Measurements from ENCODE around the gene SNRPB. TPM values are rescaled to one million over a fixed set of nuclear protein-coding genes. Genes with fewer than 3 reads are reported as not detected.
"Not testable (repeated sequence)": the region's sequence is repeated elsewhere in the genome, so short reads cannot be mapped to it uniquely, and the experiment has no call there.

SNRPB gene
- total RNA-seq, 1 donor from 2014 or later: 86.1 TPM

- Histone ChIP-seq H3K9me3 (ENCODE audit: control insufficient read depth in 3 of 3, low read length in 3 of 3) (no peaks in the 10 kb centered on the region), H3K4me1 (ENCODE audit: control insufficient read depth in 3 of 3, insufficient read depth in 3 of 3, low read length in 3 of 3) (peaks cover 10 to 15% (median 13%) of the 10 kb centered on the region in 3 donors), H3K36me3 (ENCODE audit: control insufficient read depth in 3 of 3, insufficient read depth in 3 of 3, low read length in 3 of 3) (no peaks in the 10 kb centered on the region), H3K4me3 (ENCODE audit: low read length in 3 of 3) (peak overlapping the region; percentile 96 to 99 (median 98)), H3K27me3 (ENCODE audit: control insufficient read depth in 3 of 3, insufficient read depth in 3 of 3, low read length in 3 of 3) (no peaks in the 10 kb centered on the region), H3K9ac (ENCODE audit: low read depth in 1 of 3, low read length in 3 of 3) (peak overlapping the region; percentile 93 to 98 (median 96)), H3K27ac (ENCODE audit: low read depth, low read length) (peak overlapping the region; percentile 87)
Observed at GRCh38 chr20:2507875-2508630, 37.5 kb upstream of the SNRPB start.

DNA sequence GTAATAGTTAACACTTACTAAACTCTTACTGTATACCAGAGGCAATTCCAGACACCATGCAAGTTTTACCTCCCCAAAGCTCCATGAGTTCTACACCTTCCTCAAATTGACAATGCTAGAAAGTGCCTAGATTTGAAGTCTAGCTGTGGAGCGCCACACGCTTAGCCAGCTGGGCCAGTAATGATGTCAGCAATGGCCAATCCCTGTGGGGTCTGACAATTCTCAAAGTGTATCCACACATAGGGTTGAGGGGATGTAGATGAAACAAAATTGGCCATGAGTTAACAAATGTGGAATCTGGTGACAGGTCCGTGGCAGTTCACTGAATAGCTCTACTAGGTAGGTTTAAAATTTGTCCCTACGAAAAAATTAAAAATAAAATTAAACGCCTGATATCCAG lies 36.9 kb upstream of the SNRPB start:
- Histone ChIP-seq H3K9ac (ENCODE audit: low read depth in 1 of 3, low read length in 3 of 3) (peak overlapping the region in 2 of 3 donors; percentile 93 to 96), H3K27me3 (ENCODE audit: control insufficient read depth in 3 of 3, insufficient read depth in 3 of 3, low read length in 3 of 3) (no peaks in the 10 kb centered on the region), H3K27ac (ENCODE audit: low read depth, low read length) (peak overlapping the region; percentile 87), H3K9me3 (ENCODE audit: control insufficient read depth in 3 of 3, low read length in 3 of 3) (no peaks in the 10 kb centered on the region), H3K4me1 (ENCODE audit: control insufficient read depth in 3 of 3, insufficient read depth in 3 of 3, low read length in 3 of 3) (peaks cover 10 to 15% (median 13%) of the 10 kb centered on the region in 3 donors), H3K4me3 (ENCODE audit: low read length in 3 of 3) (peak overlapping the region in 2 of 3 donors; percentile 9 to 99), H3K36me3 (ENCODE audit: control insufficient read depth in 3 of 3, insufficient read depth in 3 of 3, low read length in 3 of 3) (no peaks in the 10 kb centered on the region)

GRCh38 chr20:2506426-2506825 lies 35.8 kb upstream of the SNRPB start:
- H3K4me1 ChIP-seq (ENCODE audit: control insufficient read depth in 3 of 3, insufficient read depth in 3 of 3, low read length in 3 of 3): peaks cover 10 to 15% (median 13%) of the 10 kb centered on the region in 3 donors
- H3K4me3 ChIP-seq (ENCODE audit: low read length in 3 of 3): not testable (repeated sequence)

GRCh38 chr20:2504803-2505202 lies 34.2 kb upstream of the SNRPB start:
- not testable (repeated sequence) for H3K27ac ChIP-seq (ENCODE audit: low read depth, low read length); H3K9me3 ChIP-seq (ENCODE audit: control insufficient read depth in 3 of 3, low read length in 3 of 3); H3K36me3 ChIP-seq (ENCODE audit: control insufficient read depth in 3 of 3, insufficient read depth in 3 of 3, low read length in 3 of 3); H3K27me3 ChIP-seq (ENCODE audit: control insufficient read depth in 3 of 3, insufficient read depth in 3 of 3, low read length in 3 of 3); H3K4me3 ChIP-seq (ENCODE audit: low read length in 3 of 3); H3K9ac ChIP-seq (ENCODE audit: low read depth in 1 of 3, low read length in 3 of 3)
- H3K4me1 ChIP-seq (ENCODE audit: control insufficient read depth in 3 of 3, insufficient read depth in 3 of 3, low read length in 3 of 3): peaks cover 10 to 15% (median 13%) of the 10 kb centered on the region in 3 donors

More at GRCh38 chr20:2506426-2506825, 35.8 kb upstream of the SNRPB start:
- not testable (repeated sequence) for H3K36me3 ChIP-seq (ENCODE audit: control insufficient read depth in 3 of 3, insufficient read depth in 3 of 3, low read length in 3 of 3); H3K9me3 ChIP-seq (ENCODE audit: control insufficient read depth in 3 of 3, low read length in 3 of 3); H3K9ac ChIP-seq (ENCODE audit: low read depth in 1 of 3, low read length in 3 of 3); H3K27me3 ChIP-seq (ENCODE audit: control insufficient read depth in 3 of 3, insufficient read depth in 3 of 3, low read length in 3 of 3); H3K27ac ChIP-seq (ENCODE audit: low read depth, low read length)

DNA sequence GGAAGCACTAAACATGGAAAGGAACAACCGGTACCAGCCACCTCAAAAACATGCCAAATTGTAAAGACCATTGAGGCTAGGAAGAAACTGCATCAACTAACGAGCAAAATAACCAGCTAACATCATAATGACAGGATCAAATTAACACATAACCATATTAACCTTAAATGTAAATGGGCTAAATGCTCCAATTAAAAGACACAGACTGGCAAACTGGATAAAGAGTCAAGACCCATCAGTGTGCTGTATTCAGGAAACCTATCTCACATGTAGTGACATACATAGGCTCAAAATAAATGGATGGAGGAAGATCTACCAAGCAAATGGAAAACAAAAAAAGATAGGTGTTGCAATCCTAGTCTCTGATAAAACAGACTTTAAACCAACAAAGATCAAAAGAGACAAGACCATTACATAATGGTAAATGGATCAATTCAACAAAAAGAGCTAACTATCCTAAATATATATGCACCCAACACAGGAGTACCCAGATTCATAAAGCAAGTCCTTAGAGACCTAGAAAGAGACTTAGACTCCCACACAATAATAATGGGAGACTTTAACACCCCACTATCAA lies 32.3 kb upstream of the SNRPB start:
- H3K36me3 ChIP-seq (ENCODE audit: control insufficient read depth in 3 of 3, insufficient read depth in 3 of 3, low read length in 3 of 3): peaks cover 9 to 21% (median 12%) of the 10 kb centered on the region in 3 donors
- H3K27ac ChIP-seq (ENCODE audit: low read depth, low read length); H3K4me1 ChIP-seq (ENCODE audit: control insufficient read depth in 3 of 3, insufficient read depth in 3 of 3, low read length in 3 of 3); H3K4me3 ChIP-seq (ENCODE audit: low read length in 3 of 3); H3K9me3 ChIP-seq (ENCODE audit: control insufficient read depth in 3 of 3, low read length in 3 of 3); H3K9ac ChIP-seq (ENCODE audit: low read depth in 1 of 3, low read length in 3 of 3); H3K27me3 ChIP-seq (ENCODE audit: control insufficient read depth in 3 of 3, insufficient read depth in 3 of 3, low read length in 3 of 3): not testable (repeated sequence)

DNA sequence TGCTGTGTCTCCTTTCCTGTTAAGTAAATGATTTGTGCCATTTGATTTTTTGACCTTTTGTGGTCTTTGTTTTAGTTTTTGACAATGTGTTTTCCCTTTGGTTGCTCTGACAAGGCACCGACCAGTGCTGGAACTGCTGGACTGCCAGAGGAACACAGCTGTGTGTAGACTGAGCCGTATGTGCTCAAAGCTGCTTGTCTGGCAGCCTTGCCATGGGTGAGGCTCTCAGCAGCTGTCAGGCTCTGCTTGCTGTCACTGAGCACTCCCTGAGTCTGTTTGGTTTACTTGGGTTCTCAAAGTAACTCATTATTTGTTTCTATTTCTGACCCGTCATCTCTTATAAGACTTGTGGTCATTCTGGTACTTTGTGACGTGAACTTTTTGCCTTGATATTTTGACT lies 15.1 kb upstream of the SNRPB start:
- Histone ChIP-seq H3K4me3 (ENCODE audit: low read length in 3 of 3) (no peak overlapping the region), H3K4me1 (ENCODE audit: control insufficient read depth in 3 of 3, insufficient read depth in 3 of 3, low read length in 3 of 3) (no peaks in the 10 kb centered on the region), H3K36me3 (ENCODE audit: control insufficient read depth in 3 of 3, insufficient read depth in 3 of 3, low read length in 3 of 3) (peaks cover 30 to 69% (median 55%) of the 10 kb centered on the region in 3 donors), H3K27ac (ENCODE audit: low read depth, low read length) (no peak overlapping the region), H3K9me3 (ENCODE audit: control insufficient read depth in 3 of 3, low read length in 3 of 3) (no peaks in the 10 kb centered on the region), H3K27me3 (ENCODE audit: control insufficient read depth in 3 of 3, insufficient read depth in 3 of 3, low read length in 3 of 3) (no peaks in the 10 kb centered on the region), H3K9ac (ENCODE audit: low read depth in 1 of 3, low read length in 3 of 3) (no peak overlapping the region)

GRCh38 chr20:2485080-2485479 lies 14.5 kb upstream of the SNRPB start:
- Histone ChIP-seq H3K4me1 (ENCODE audit: control insufficient read depth in 3 of 3, insufficient read depth in 3 of 3, low read length in 3 of 3) (no peaks in the 10 kb centered on the region), H3K36me3 (ENCODE audit: control insufficient read depth in 3 of 3, insufficient read depth in 3 of 3, low read length in 3 of 3) (peaks cover 30 to 71% (median 52%) of the 10 kb centered on the region in 3 donors), H3K9me3 (ENCODE audit: control insufficient read depth in 3 of 3, low read length in 3 of 3) (no peaks in the 10 kb centered on the region), H3K9ac (ENCODE audit: low read depth in 1 of 3, low read length in 3 of 3) (no peak overlapping the region), H3K27me3 (ENCODE audit: control insufficient read depth in 3 of 3, insufficient read depth in 3 of 3, low read length in 3 of 3) (no peaks in the 10 kb centered on the region), H3K27ac (ENCODE audit: low read depth, low read length) (no peak overlapping the region), H3K4me3 (ENCODE audit: low read length in 3 of 3) (no peak overlapping the region)

GRCh38 chr20:2483504-2483903 lies 12.9 kb upstream of the SNRPB start:
- no peak overlapping the region for H3K27ac ChIP-seq (ENCODE audit: low read depth, low read length)
- no peaks in the 10 kb centered on the region for H3K4me1 ChIP-seq (ENCODE audit: control insufficient read depth in 3 of 3, insufficient read depth in 3 of 3, low read length in 3 of 3)
- H3K9ac ChIP-seq (ENCODE audit: low read depth in 1 of 3, low read length in 3 of 3): no peak overlapping the region
- H3K36me3 ChIP-seq (ENCODE audit: control insufficient read depth in 3 of 3, insufficient read depth in 3 of 3, low read length in 3 of 3): peaks cover 30 to 63% (median 43%) of the 10 kb centered on the region in 3 donors
- H3K9me3 ChIP-seq (ENCODE audit: control insufficient read depth in 3 of 3, low read length in 3 of 3): no peaks in the 10 kb centered on the region
- H3K27me3 ChIP-seq (ENCODE audit: control insufficient read depth in 3 of 3, insufficient read depth in 3 of 3, low read length in 3 of 3): no peaks in the 10 kb centered on the region
- H3K4me3 ChIP-seq (ENCODE audit: low read length in 3 of 3): no peak overlapping the region

DNA sequence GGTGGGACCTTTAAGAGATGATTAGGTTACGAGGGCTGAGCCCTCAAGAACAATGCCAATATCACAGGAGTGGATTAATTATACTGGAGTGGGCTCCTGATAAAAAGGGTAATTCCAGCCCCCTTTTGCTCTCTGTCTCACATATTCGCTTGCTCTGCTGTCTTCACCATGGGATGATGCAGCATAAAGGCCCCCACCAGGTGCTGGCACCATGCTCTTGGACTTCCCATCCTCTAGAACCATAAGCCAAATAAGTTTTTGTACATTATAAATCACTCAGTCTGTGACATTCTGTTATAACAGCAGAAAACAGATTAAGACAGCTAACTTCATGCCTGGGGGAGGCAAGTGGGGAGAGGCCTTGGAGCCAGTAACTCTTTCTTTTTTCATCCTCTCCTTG lies 9.8 kb upstream of the SNRPB start:
- no peak overlapping the region for H3K27ac ChIP-seq (ENCODE audit: low read depth, low read length)
- H3K9ac ChIP-seq (ENCODE audit: low read depth in 1 of 3, low read length in 3 of 3): no peak overlapping the region
- H3K36me3 ChIP-seq (ENCODE audit: control insufficient read depth in 3 of 3, insufficient read depth in 3 of 3, low read length in 3 of 3): peaks cover 28 to 54% (median 38%) of the 10 kb centered on the region in 3 donors
- H3K27me3 ChIP-seq (ENCODE audit: control insufficient read depth in 3 of 3, insufficient read depth in 3 of 3, low read length in 3 of 3): no peaks in the 10 kb centered on the region
- no peaks in the 10 kb centered on the region for H3K9me3 ChIP-seq (ENCODE audit: control insufficient read depth in 3 of 3, low read length in 3 of 3)
- H3K4me1 ChIP-seq (ENCODE audit: control insufficient read depth in 3 of 3, insufficient read depth in 3 of 3, low read length in 3 of 3): no peaks in the 10 kb centered on the region
- H3K4me3 ChIP-seq (ENCODE audit: low read length in 3 of 3): no peak overlapping the region

All from skeletal muscle tissue (tissue), 4 donors.